ENCODE data around the gene MLLT3.

GRCh38 chr9:20409321-20410092 lies 212.8 kb downstream of the MLLT3 start:
- TF ChIP-seq CTCF (IDR thresholded peaks at IDR 0.05) (no peak), EZH2 (IDR thresholded peaks at IDR 0.05) (no peak)
